A549 (cell line): ENCODE measurements around the gene SRP9.

Source experiments
- EHMT2 ChIP-seq: fragments of 200-600 bp; sonication (generic); IDR thresholded peaks from 2 replicates; pipeline ENCODE4 v1.6.1; 2016; ENCODE audit warnings: antibody characterized with exemption, low read depth, mild to moderate bottlenecking, moderate library complexity
- GATA3 ChIP-seq: IDR thresholded peaks from 2 replicates; pipeline ENCODE4 v1.6.1; 2012; ENCODE audit warnings: borderline replicate concordance
- MAFK ChIP-seq: fragments of 450-650 bp; IDR thresholded peaks from 2 replicates; pipeline ENCODE4 v1.6.1; 2014; ENCODE audit not compliant: partially characterized antibody
- MYC ChIP-seq: IDR thresholded peaks from 2 replicates; pipeline ENCODE4 v1.6.1; 2012; ENCODE audit warnings: mild to moderate bottlenecking, inconsistent platforms, low read length, improper control_type of control experiment, borderline replicate concordance
- RAD21 ChIP-seq, 2 experiments: fragments of >200 bp in 1 of 2; sonication (Bioruptor Twin) in 1 of 2; formaldehyde crosslinking in 1 of 2; IDR thresholded peaks in 1 of 2; conservative IDR thresholded peaks in 1 of 2; 2 replicates in 1 of 2; 3 replicates in 1 of 2; pipeline ENCODE4 v1.6.1; 2012 to 2018; ENCODE audit warnings: inconsistent platforms in 1 of 2
- SMC3 ChIP-seq: fragments of >200 bp; sonication (Bioruptor Twin); formaldehyde crosslinking; IDR thresholded peaks from 3 replicates; pipeline ENCODE4 v1.6.1; 2018; ENCODE audit warnings: inconsistent platforms
- TF ChIP-seq, protein P1 (sequence below): fragments of >200 bp; sonication (Bioruptor Twin); formaldehyde crosslinking; IDR thresholded peaks from 3 replicates; pipeline ENCODE4 v1.5.1; 2016
- TF ChIP-seq, protein P2 (sequence below): fragments of >200 bp; sonication (Bioruptor Twin); formaldehyde crosslinking; IDR thresholded peaks from 3 replicates; pipeline ENCODE4 v1.6.1; 2016
- TF ChIP-seq, protein P3 (sequence below): fragments of >200 bp; sonication (Bioruptor Twin); formaldehyde crosslinking; IDR thresholded peaks from 2 replicates; pipeline ENCODE4 v1.6.1; 2016

DNA sequence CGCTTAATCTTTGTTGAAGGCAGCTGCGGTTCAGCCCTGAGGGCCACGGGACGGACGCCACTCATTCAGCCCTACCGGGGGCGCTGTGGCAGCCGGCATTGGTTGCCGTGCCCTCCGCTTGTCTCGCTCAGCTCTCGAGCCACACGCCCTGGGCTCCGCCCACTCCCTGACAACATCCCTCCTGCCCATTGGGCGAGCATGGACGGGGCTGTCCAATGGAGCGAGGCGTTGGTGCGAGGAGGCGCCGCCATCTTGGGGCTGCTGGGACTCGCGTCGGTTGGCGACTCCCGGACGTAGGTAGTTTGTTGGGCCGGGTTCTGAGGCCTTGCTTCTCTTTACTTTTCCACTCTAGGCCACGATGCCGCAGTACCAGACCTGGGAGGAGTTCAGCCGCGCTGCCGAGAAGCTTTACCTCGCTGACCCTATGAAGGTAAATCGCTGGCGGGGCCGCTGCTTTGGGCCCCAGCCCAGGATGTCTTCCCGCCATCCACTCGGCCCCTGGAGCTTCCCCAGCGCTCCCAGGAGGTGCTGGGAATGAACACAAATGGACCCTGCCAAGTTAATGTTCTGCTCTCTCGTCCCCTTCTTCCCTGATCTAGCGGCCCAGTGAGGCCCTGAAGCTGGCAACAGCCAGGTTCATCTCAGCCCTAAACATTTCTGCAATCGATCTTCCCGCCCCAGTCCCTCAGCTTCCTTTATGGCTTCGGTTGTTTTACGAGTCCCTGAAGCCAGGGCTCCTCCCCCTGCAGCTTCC lies at the start of gene SRP9:
- TF ChIP-seq MYC (0 out of 2 replicates have a peak, but pooled peaks have one; percentile 25), EHMT2 (no peak), GATA3 (no peak), RAD21 (conservative IDR thresholded peaks at IDR 0.05 in 1 of 2, IDR thresholded peaks at IDR 0.05 in 1 of 2) (peak; percentile 63 to 71), SMC3 (peak; percentile 76), MAFK (no peak)
- TF ChIP-seq, protein P1, sequence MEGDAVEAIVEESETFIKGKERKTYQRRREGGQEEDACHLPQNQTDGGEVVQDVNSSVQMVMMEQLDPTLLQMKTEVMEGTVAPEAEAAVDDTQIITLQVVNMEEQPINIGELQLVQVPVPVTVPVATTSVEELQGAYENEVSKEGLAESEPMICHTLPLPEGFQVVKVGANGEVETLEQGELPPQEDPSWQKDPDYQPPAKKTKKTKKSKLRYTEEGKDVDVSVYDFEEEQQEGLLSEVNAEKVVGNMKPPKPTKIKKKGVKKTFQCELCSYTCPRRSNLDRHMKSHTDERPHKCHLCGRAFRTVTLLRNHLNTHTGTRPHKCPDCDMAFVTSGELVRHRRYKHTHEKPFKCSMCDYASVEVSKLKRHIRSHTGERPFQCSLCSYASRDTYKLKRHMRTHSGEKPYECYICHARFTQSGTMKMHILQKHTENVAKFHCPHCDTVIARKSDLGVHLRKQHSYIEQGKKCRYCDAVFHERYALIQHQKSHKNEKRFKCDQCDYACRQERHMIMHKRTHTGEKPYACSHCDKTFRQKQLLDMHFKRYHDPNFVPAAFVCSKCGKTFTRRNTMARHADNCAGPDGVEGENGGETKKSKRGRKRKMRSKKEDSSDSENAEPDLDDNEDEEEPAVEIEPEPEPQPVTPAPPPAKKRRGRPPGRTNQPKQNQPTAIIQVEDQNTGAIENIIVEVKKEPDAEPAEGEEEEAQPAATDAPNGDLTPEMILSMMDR: peak; percentile 82
- TF ChIP-seq, protein P2, sequence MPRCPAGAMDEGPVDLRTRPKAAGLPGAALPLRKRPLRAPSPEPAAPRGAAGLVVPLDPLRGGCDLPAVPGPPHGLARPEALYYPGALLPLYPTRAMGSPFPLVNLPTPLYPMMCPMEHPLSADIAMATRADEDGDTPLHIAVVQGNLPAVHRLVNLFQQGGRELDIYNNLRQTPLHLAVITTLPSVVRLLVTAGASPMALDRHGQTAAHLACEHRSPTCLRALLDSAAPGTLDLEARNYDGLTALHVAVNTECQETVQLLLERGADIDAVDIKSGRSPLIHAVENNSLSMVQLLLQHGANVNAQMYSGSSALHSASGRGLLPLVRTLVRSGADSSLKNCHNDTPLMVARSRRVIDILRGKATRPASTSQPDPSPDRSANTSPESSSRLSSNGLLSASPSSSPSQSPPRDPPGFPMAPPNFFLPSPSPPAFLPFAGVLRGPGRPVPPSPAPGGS: no peak; the same call in 1 of the 3 replicates
- TF ChIP-seq, protein P3, sequence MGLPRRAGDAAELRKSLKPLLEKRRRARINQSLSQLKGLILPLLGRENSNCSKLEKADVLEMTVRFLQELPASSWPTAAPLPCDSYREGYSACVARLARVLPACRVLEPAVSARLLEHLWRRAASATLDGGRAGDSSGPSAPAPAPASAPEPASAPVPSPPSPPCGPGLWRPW: no peak
